ENCODE measurements around the gene BEST1.

BEST1 gene

DNA sequence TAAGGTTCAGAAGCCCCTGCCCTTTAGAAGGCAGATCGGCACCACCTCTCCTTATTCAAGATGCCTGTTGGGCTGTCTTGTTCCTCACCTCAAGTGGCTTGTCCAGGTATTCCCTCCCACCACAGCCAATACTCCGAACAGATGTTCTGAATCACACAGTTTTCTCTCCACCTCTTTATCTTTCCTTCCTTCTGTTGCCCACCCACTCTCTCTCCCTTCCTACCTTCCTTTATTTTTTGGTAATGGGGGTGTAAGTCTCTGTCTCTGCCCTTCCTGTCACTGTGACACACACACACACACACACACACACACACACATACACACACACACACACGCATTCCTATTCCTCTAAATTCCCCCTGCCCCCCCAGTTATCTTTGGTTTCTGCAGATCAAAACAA, 8.4 kb downstream of the BEST1 start:
- Histone ChIP-seq H3K27me3 (replicated peaks; ENCODE audit: control insufficient read depth, insufficient read depth, low read length) (no peaks in the 10 kb centered on the region), H3K4me3 (replicated peaks; ENCODE audit: low read depth, low read length) (no peak overlapping the region), H3K36me3 (ENCODE audit: control insufficient read depth, insufficient read depth, low read length) (no peaks in the 10 kb centered on the region; the same call in 1 of the 2 replicates)
- no peak for DNase-seq (ENCODE audit: extremely low read depth, insufficient read length)
- TF ChIP-seq, protein P1, sequence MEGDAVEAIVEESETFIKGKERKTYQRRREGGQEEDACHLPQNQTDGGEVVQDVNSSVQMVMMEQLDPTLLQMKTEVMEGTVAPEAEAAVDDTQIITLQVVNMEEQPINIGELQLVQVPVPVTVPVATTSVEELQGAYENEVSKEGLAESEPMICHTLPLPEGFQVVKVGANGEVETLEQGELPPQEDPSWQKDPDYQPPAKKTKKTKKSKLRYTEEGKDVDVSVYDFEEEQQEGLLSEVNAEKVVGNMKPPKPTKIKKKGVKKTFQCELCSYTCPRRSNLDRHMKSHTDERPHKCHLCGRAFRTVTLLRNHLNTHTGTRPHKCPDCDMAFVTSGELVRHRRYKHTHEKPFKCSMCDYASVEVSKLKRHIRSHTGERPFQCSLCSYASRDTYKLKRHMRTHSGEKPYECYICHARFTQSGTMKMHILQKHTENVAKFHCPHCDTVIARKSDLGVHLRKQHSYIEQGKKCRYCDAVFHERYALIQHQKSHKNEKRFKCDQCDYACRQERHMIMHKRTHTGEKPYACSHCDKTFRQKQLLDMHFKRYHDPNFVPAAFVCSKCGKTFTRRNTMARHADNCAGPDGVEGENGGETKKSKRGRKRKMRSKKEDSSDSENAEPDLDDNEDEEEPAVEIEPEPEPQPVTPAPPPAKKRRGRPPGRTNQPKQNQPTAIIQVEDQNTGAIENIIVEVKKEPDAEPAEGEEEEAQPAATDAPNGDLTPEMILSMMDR (IDR thresholded peaks at IDR 0.05; ENCODE audit: insufficient read depth, low read length, poor library complexity, severe bottlenecking), result no peak

DNA sequence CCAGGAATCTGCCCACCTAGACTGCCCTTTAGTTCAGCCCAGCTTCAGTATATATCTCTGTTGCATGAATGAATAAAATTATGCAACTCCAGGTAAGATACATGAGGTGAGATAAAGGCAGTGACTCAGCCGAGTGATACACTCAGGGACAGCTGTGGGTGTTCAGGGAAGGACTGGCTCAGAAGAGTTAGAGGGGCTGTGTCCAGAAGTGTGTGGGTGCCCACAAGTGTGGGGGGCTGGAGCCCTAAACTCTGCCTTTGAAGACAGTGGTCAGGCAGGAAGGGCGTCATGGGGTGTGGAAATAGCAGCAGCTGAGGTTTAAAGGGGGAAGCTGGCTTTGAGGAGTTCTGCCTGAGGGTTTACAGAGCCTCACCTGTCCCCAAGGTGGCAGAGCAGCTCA, 9.0 kb downstream of the BEST1 start:
- H3K4me3 ChIP-seq (replicated peaks; ENCODE audit: low read depth, low read length), result no peak overlapping the region
- no peaks in the 10 kb centered on the region for H3K27me3 ChIP-seq (replicated peaks; ENCODE audit: control insufficient read depth, insufficient read depth, low read length)
- no peak for DNase-seq (ENCODE audit: extremely low read depth, insufficient read length)
- peaks cover 2% of the 10 kb centered on the region for H3K36me3 ChIP-seq (ENCODE audit: control insufficient read depth, insufficient read depth, low read length)
- TF ChIP-seq, protein P1 (IDR thresholded peaks at IDR 0.05; ENCODE audit: insufficient read depth, low read length, poor library complexity, severe bottlenecking), result no peak

DNA sequence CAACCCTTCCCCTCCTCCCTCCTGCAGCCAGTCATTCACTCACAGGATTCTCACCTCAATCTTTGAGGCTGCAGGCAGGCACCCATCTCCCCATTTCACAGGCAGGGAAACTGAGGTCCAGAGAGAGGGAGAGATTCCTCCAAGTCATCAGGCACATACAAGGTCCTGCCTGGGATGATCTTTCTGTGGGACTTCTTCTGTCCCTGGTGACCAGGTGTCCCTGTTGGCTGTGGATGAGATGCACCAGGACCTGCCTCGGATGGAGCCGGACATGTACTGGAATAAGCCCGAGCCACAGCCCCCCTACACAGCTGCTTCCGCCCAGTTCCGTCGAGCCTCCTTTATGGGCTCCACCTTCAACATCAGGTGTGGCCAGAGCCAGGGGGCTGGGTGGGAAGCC, 9.5 kb downstream of the BEST1 start:
- H3K4me3 ChIP-seq (replicated peaks; ENCODE audit: low read depth, low read length), result no peak overlapping the region
- H3K27me3 ChIP-seq (replicated peaks; ENCODE audit: control insufficient read depth, insufficient read depth, low read length), result no peaks in the 10 kb centered on the region
- TF ChIP-seq, protein P1 (IDR thresholded peaks at IDR 0.05; ENCODE audit: insufficient read depth, low read length, poor library complexity, severe bottlenecking), result no peak
- no peak for DNase-seq (ENCODE audit: extremely low read depth, insufficient read length)
- peaks cover 2% of the 10 kb centered on the region for H3K36me3 ChIP-seq (ENCODE audit: control insufficient read depth, insufficient read depth, low read length)

DNA sequence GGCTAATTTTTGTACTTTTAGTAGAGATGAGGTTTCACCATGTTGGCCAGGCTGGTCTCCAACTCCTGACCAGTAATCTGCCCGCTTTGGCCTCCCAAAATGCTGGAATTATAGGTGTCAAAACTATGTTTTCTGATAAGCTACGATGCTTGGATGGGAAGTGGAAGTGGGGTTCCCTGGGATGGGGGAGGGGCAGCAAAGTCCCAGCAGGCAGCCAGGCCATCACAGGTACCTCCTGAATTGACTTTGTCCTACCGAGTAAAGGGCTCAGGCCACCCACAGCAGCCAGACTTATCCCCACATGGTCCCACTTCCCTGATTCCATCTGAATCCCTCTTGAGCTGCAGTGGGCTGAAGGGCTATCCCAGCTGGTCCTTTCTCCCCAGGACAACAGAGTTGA, 10.4 kb downstream of the BEST1 start:
- Histone ChIP-seq H3K36me3 (ENCODE audit: control insufficient read depth, insufficient read depth, low read length) (peaks cover 7% of the 10 kb centered on the region), H3K4me3 (replicated peaks; ENCODE audit: low read depth, low read length) (no peak overlapping the region), H3K27me3 (replicated peaks; ENCODE audit: control insufficient read depth, insufficient read depth, low read length) (no peaks in the 10 kb centered on the region)
- TF ChIP-seq, protein P1 (IDR thresholded peaks at IDR 0.05; ENCODE audit: insufficient read depth, low read length, poor library complexity, severe bottlenecking), result no peak
- DNase-seq (ENCODE audit: extremely low read depth, insufficient read length), result no peak

DNA sequence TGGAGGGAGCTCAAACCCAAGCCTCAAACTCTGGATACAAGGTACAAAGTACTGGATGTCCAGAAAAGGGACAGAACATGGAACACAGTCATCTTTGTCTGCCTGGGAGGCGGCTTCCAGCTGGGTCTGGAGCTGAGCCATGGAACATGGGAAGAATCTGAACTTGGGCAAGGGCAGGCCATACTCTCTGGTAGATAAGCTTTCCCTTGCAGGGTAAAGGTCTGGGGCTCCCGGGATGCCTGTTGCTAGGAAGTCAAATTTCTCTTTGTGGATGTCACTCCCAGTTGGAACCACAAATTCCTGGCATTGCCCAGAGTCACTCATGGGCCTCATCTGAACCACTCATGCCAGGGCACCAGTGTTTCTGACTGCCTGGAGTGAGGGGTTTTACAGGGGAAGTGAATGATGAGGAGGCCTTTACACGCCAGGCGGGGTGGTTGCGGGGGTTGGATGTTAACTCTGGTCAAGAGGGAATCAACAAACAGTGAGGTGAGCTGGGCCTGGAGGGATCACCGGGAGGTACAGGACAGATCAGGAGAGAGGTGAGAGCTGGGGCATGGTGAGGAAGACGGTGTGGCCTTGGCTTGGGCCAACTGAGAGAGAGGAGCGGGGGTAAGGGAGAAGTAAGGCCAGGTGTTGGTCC, 11.5 kb downstream of the BEST1 start:
- H3K36me3 ChIP-seq (ENCODE audit: control insufficient read depth, insufficient read depth, low read length), result peaks cover 7% of the 10 kb centered on the region
- no peaks in the 10 kb centered on the region for H3K27me3 ChIP-seq (replicated peaks; ENCODE audit: control insufficient read depth, insufficient read depth, low read length)
- TF ChIP-seq, protein P1 (IDR thresholded peaks at IDR 0.05; ENCODE audit: insufficient read depth, low read length, poor library complexity, severe bottlenecking), result no peak
- no peak for DNase-seq (ENCODE audit: extremely low read depth, insufficient read length)
- H3K4me3 ChIP-seq (replicated peaks; ENCODE audit: low read depth, low read length), result no peak overlapping the region

Measured in GM06990 (cell line).